ENCODE results near the gene DIP2B.

Gene DIP2B

DNA sequence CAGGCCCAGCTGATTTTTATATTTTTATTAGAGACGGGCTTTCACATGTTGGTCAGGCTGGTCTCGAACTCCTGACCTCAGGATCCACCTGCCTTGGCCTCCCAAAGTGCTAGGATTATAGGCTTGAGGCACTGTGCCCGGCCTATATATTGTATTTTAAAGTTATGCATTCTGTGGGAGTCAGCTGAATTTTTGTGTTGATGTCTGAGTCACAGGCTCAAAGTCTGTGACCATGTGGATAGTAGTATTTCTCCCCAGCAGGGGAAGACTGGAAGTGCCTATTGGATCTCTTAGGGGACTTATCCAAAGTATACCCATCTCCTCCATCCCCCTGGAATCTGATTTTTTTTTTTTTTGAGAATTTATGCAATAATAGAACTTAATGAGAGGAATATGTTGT lies 215.3 kb downstream of the DIP2B start:
- TF ChIP-seq, protein P1, sequence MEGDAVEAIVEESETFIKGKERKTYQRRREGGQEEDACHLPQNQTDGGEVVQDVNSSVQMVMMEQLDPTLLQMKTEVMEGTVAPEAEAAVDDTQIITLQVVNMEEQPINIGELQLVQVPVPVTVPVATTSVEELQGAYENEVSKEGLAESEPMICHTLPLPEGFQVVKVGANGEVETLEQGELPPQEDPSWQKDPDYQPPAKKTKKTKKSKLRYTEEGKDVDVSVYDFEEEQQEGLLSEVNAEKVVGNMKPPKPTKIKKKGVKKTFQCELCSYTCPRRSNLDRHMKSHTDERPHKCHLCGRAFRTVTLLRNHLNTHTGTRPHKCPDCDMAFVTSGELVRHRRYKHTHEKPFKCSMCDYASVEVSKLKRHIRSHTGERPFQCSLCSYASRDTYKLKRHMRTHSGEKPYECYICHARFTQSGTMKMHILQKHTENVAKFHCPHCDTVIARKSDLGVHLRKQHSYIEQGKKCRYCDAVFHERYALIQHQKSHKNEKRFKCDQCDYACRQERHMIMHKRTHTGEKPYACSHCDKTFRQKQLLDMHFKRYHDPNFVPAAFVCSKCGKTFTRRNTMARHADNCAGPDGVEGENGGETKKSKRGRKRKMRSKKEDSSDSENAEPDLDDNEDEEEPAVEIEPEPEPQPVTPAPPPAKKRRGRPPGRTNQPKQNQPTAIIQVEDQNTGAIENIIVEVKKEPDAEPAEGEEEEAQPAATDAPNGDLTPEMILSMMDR (IDR thresholded peaks at IDR 0.05; ENCODE audit: extremely low read depth, missing control alignments) = no peak
- no peak for DNase-seq (ENCODE audit: low spot score)

DNA sequence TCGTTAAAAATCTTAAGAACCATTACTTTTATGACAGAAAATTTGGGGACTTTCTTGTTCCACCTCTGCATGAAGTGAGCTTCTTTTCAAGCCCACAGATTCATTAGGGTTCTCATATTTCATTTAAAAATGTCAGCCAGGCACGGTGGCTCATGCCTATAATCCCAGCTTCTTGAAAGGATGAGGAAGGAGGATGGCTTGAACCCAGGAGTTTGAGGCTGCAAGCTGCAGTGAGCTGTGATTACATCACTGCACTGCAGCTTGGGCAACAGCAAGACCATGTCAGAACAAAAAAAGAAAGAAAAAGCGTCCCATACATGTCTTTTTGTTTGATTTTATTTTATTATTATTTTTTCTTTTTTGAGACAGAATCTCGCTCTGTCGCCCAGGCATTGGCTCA lies 215.7 kb downstream of the DIP2B start:
- DNase-seq (ENCODE audit: low spot score) = no peak
- TF ChIP-seq, protein P1 (IDR thresholded peaks at IDR 0.05; ENCODE audit: extremely low read depth, missing control alignments) = no peak

DNA sequence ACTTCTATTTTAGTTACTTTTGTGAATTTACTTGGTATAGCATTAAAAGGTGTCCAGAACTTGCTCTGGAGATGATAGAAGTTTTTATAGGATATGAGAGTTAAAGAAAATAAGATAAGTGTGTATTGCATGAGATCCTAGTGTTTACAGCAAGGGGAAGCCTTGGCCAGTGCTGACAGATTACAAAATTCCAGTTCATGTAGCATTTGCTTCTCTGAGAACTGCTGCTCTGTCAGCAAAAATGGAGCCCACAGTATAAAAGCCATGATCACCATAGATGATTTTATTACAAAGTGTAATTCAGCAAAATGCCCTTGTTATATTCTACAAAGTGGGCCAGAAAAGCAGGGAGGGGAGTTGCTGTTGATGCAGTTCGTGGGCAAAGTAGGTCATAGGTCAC lies 219.1 kb downstream of the DIP2B start:
- no peak for DNase-seq (ENCODE audit: low spot score)
- TF ChIP-seq, protein P1 (IDR thresholded peaks at IDR 0.05; ENCODE audit: extremely low read depth, missing control alignments) = no peak

DNA sequence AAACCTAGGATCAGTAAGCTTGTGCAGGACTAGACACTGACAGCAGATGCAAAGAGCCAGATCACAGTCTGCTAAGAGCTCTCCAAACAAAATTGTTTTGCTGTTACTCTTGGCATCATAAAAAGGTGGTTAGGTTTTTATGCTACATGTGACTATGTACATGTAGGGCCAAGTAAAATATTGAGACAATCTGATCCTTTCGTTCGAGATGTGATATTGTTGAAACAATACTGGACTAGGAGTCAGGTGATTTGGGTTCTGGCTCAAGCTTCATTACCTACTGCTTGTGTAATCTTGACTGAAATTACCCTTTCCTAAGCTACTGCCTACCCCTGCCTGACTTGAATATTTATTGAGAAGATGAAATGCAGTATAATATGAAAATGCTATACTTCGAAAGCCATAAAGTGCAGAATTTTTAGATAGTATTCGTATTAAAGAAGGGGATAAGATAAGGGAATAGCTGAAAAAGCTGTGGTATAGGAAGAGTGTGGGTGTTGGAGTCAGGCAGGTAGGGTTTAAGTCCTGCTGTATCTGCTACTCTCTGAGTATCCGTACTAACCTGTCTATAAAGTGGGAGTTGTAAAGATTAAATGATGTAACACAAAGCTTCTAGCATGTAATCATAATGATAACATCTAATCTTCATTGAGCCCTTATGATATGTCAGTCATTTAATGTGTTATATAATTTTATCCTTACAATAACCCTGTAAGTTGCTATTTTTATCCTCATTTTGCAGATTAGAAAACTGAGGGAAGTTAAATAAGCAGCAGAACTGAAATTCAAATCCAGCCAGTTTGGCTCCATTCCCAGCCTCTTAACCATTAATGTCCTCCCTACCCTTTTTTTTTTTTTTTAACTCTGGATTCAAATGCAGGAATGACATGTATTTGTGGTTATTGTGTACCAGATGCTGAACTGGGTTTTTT lies 220.5 kb downstream of the DIP2B start:
- TF ChIP-seq, protein P1 (IDR thresholded peaks at IDR 0.05; ENCODE audit: extremely low read depth, missing control alignments) = no peak
- no peak for DNase-seq (ENCODE audit: low spot score)

DNA sequence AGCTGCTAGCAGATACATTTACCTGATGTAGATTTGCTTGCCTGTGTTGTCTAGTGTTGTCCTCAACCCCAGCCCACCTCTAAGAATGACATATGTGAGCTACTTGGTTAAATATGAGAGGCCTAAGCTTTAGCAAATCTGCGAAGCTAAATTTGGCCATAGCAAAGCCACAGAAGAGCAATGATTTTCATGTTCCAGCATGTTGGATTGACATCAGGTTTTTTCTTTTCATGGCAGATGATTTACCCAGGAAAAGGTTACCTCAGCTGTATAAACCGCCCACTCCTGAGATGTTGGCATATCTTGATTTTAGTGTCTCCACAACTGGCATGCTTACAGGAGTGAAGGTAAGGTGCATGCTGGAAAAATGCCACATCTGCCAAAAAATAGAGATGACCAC lies 222.7 kb downstream of the DIP2B start:
- TF ChIP-seq, protein P1 (IDR thresholded peaks at IDR 0.05; ENCODE audit: extremely low read depth, missing control alignments) = no peak
- no peak for DNase-seq (ENCODE audit: low spot score)

DNA sequence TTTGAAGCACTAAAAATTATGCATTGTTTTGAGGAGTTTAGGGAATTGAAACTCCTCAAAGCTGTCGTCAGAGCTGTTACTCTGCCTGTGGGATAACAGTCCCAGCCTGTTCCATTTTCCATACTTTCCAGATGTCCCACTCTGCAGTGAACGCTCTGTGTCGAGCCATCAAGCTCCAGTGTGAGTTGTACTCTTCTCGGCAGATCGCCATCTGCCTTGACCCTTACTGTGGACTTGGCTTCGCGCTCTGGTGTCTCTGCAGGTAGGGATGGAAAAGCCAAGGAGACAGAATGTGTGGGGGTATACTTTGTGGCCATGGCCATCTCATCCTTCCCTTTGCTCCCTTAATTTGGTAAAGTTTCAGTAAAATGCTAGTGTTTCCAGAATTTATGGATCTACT lies 223.6 kb downstream of the DIP2B start:
- no peak for DNase-seq (ENCODE audit: low spot score)
- TF ChIP-seq, protein P1 (IDR thresholded peaks at IDR 0.05; ENCODE audit: extremely low read depth, missing control alignments) = no peak

DNA sequence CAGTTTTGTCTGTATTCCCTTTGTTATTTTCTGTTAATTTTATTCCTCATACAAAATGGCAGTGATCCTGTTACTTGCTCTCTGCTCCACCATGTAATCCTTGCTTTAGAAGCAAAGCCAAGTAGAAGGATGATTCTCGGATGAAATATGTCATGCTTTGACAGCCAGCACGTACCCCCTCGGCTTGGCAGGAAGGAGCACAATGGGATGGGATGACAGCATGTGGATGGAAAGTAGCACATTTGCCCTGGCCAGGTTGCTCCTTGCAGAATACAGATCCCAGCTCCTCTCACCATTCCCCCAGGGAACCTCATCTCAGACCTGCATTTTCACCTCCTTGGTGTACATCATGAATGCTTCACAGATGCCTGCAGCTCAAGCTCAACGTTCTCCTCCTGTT lies 224.1 kb downstream of the DIP2B start:
- no peak for DNase-seq (ENCODE audit: low spot score)
- TF ChIP-seq, protein P1 (IDR thresholded peaks at IDR 0.05; ENCODE audit: extremely low read depth, missing control alignments) = no peak
